RWPE2 (cell line): ENCODE measurements around the gene PRDM2.

ENCODE experiments used
- ATAC-seq: fragments of 200-7000 bp; cut with Tn5 transposase; 3 replicates; pipeline ENCODE4 v1.9.1; 2021; ENCODE audit warnings: low read depth
- DNase-seq: peaks from one replicate; pipeline ENCODE4 v3.0.0-alpha.2; 2020; ENCODE audit warnings: low spot score
- H3K27ac ChIP-seq: fragments of 450-650 bp; 2 replicates; pipeline ENCODE4 v1.5.1; 2017; ENCODE audit warnings: mild to moderate bottlenecking; ENCODE audit not compliant: poor library complexity, severe bottlenecking
- H3K27me3 ChIP-seq: fragments of 250-450 bp; sonication (Bioruptor Pico); 2 replicates; pipeline ENCODE4 v1.5.1; 2021; ENCODE audit warnings: mild to moderate bottlenecking, moderate library complexity; ENCODE audit not compliant: insufficient read depth, poor library complexity, severe bottlenecking
- H3K36me3 ChIP-seq: fragments of 250-450 bp; sonication (Bioruptor Pico); 2 replicates; pipeline ENCODE4 v1.5.1; 2020; ENCODE audit warnings: low read depth, mild to moderate bottlenecking, moderate library complexity
- H3K4me1 ChIP-seq: fragments of 250-450 bp; sonication (Bioruptor Pico); 2 replicates; pipeline ENCODE4 v1.5.1; 2021; ENCODE audit warnings: mild to moderate bottlenecking, moderate library complexity; ENCODE audit not compliant: insufficient read depth, poor library complexity, severe bottlenecking
- H3K4me3 ChIP-seq: fragments of 250-450 bp; sonication (Bioruptor Pico); 2 replicates; pipeline ENCODE4 v1.5.1; 2021; ENCODE audit warnings: mild to moderate bottlenecking, moderate library complexity; ENCODE audit not compliant: severe bottlenecking
- H3K9me3 ChIP-seq: fragments of 250-450 bp; sonication (Bioruptor Pico); 2 replicates; pipeline ENCODE4 v1.5.1; 2021; ENCODE audit warnings: mild to moderate bottlenecking, moderate library complexity; ENCODE audit not compliant: severe bottlenecking
- CTCF ChIP-seq: fragments of 450-650 bp; IDR thresholded peaks from one replicate; pipeline ENCODE4 v1.5.1; 2017; ENCODE audit warnings: mild to moderate bottlenecking, moderate library complexity; ENCODE audit not compliant: poor library complexity, severe bottlenecking

PRDM2 gene

GRCh38 chr1:13797397-13797796, 97.4 kb downstream of the PRDM2 start:
- Histone ChIP-seq H3K9me3 (no peaks in the 10 kb centered on the region), H3K27ac (no peak overlapping the region), H3K36me3 (no peaks in the 10 kb centered on the region), H3K27me3 (no peaks in the 10 kb centered on the region), H3K4me1 (peaks cover 3% of the 10 kb centered on the region), H3K4me3 (no peak overlapping the region)
- TF ChIP-seq CTCF, result no peak
- DNase-seq, result no peak
- no peak for ATAC-seq

GRCh38 chr1:13798120-13798519, 98.1 kb downstream of the PRDM2 start:
- DNase-seq, result no peak
- H3K4me1 ChIP-seq, result peaks cover 3% of the 10 kb centered on the region
- no peak for TF ChIP-seq CTCF
- no peak overlapping the region for H3K4me3 ChIP-seq
- H3K27me3 ChIP-seq, result no peaks in the 10 kb centered on the region
- no peak for ATAC-seq
- no peaks in the 10 kb centered on the region for H3K36me3 ChIP-seq
- H3K9me3 ChIP-seq, result no peaks in the 10 kb centered on the region
- H3K27ac ChIP-seq, result no peak overlapping the region

- no peak overlapping the region for H3K4me3 ChIP-seq
- TF ChIP-seq CTCF, result no peak
- no peaks in the 10 kb centered on the region for H3K27me3 ChIP-seq
- DNase-seq (no peak), ATAC-seq (no peak)
- H3K36me3 ChIP-seq, result no peaks in the 10 kb centered on the region
- H3K9me3 ChIP-seq, result no peaks in the 10 kb centered on the region
- H3K27ac ChIP-seq, result no peak overlapping the region
- H3K4me1 ChIP-seq, result peaks cover 3% of the 10 kb centered on the region
Measured at GRCh38 chr1:13799502-13800283, 99.7 kb downstream of the PRDM2 start.

GRCh38 chr1:13801232-13801631, 101.2 kb downstream of the PRDM2 start:
- Histone ChIP-seq H3K4me1 (peaks cover 3% of the 10 kb centered on the region), H3K36me3 (no peaks in the 10 kb centered on the region), H3K27ac (no peak overlapping the region), H3K9me3 (no peaks in the 10 kb centered on the region), H3K4me3 (no peak overlapping the region), H3K27me3 (no peaks in the 10 kb centered on the region)
- DNase-seq, result no peak
- peak; percentile 87 for ATAC-seq
- TF ChIP-seq CTCF, result no peak
